SK-N-MC (cell line): ENCODE data around the gene ERMP1.

Experiments
- EZH2 ChIP-seq: fragments of 200-600 bp; sonication (generic); IDR thresholded peaks from one replicate; pipeline ENCODE4 v1.6.1; 2017; ENCODE audit warnings: antibody characterized with exemption
- FOXP2 ChIP-seq: optimal IDR thresholded peaks from 2 replicates; pipeline ENCODE3; 2011; ENCODE audit warnings: mild to moderate bottlenecking, moderate library complexity; ENCODE audit not compliant: insufficient read depth; ENCODE audit errors: extremely low read length, control extremely low read depth
- POLR2AphosphoS5 ChIP-seq: IDR thresholded peaks from 2 replicates; pipeline ENCODE4 v1.6.1; 2012; ENCODE audit warnings: mild to moderate bottlenecking, low read depth, low read length, borderline replicate concordance

DNA sequence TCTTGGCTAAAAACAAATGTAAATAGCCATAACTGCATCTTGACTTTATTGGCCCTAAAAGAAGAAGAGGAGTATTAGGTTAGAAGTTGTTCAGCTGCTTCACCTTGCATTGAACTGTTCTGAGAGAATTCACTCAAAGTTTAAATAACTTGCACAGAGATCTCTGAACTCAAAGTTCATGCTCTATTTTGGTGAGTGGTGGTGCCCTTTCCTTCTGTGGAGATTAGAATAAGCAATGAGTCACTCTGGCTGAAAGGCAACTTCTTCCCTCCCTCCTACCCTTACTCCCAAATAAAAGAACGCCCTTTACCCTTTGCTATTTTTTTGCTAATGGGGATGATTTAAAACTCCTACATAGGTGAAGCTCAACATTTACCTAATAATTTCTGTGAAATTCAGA is 48.9 kb downstream of the ERMP1 start:
- TF ChIP-seq POLR2AphosphoS5 (no peak), EZH2 (no peak), FOXP2 (no peak)
